GM21619 (cell line): Measurements from ENCODE around the gene KDM4B.

Source experiments
- ATAC-seq: cut with Tn5 transposase; IDR thresholded peaks from one replicate; pipeline ENCODE4 v1.9.1; 2021; ENCODE audit not compliant: unreplicated experiment

KDM4B gene

GRCh38 chr19:5119297-5119998 lies 150.5 kb downstream of the KDM4B start:
- no peak for ATAC-seq

- no peak for ATAC-seq
Observed at GRCh38 chr19:5120321-5120720, 151.4 kb downstream of the KDM4B start.

DNA sequence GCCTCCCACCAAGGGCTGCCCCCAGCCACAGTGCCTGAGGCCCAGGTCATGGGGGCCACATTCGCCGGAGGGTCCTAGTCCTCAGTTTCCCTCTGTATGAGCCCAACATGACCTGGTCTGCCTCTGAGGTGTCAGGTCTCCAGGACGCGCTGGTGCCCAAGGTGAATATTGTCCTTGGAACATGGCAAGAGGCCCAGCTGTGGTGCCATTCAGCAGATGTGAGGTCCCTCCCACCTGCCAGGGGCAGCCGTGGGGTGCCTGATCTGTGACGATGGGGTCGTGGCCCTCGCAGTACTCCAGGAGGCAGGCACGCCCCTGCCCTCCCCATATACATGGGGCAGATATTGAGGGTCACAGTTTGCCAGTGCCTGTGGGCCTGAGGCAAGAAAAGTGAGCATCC lies 151.9 kb downstream of the KDM4B start:
- ATAC-seq = no peak

GRCh38 chr19:5121266-5122120 lies 152.6 kb downstream of the KDM4B start:
- ATAC-seq = no peak

- ATAC-seq = no peak
Observed at GRCh38 chr19:5122121-5122400, 153.1 kb downstream of the KDM4B start.

DNA sequence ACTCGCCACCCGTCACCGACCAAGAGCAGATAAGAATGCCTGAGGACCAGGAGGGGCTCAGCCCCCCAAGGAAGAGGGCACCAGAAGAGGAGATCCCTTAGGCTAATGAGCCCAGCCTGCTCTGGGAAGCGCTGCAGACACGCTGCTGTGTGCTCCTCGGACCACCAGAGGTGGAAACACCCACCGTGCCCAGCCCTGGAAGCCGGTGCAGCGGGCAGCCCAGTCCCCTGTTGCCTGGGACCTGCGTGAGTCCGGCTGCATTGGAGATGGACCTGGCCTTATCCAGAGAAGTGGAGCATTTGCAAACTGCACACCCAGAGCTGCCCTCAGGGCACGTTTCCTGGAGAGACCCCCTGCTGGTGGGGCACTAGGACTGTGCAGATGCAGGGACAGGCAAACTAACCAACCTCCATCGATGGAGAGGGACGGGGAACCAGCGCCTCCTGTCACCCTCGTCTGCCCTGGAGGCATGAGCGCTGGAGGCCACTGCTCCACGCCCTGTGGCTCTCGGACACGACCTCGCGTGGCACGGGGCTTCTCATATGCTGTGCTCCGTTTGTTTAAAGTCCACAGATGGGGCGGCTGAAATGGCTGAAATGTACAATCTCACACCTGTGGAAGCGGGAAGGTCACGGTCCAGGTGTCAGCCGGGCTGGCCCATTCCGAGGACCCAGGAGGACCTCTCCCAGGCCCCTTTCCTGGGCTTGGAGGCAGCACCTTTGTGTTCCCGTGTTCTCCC lies 153.9 kb downstream of the KDM4B start:
- no peak for ATAC-seq

DNA sequence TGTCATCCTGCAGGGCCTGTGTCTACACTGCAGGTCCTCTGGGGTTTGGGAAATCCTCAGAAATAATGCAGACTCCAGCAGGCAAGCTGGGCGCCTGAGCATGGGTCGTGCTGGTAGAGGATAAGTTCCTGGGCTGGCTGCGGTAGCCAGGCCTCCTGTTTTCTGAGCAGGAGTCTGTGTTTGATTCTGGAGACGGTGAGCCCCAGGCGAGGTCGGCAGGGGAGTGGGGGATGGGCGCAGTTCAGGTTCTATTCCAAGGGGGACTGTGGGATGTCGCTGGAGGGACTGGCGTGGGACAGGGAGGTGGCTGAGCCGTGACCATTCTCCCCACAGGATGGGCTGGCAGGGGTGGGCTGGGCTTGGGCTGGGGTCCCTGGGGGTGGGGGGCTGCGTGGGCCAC lies 154.7 kb downstream of the KDM4B start:
- ATAC-seq = no peak

GRCh38 chr19:5124111-5124855 lies 155.4 kb downstream of the KDM4B start:
- ATAC-seq = no peak

DNA sequence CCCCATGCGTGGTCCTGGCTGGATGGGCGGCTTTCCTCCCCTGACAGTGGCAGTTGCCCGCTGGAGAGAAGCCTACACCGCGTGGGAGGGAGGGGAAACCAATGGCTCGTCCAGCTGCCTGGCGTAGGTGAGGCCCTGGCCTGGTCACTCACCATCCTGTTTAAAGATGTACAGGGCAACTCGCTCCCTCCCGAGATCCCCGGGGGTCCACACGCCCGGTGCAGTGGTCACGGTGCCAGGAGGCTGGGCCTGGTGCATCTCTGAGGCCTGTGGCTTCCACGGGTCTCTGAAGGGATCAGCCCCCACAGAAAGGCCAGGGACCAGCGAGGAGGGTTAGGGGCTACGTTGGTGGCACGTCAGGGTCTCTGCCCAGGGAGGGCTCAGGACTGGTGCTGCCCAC lies 156.5 kb downstream of the KDM4B start:
- no peak for ATAC-seq

DNA sequence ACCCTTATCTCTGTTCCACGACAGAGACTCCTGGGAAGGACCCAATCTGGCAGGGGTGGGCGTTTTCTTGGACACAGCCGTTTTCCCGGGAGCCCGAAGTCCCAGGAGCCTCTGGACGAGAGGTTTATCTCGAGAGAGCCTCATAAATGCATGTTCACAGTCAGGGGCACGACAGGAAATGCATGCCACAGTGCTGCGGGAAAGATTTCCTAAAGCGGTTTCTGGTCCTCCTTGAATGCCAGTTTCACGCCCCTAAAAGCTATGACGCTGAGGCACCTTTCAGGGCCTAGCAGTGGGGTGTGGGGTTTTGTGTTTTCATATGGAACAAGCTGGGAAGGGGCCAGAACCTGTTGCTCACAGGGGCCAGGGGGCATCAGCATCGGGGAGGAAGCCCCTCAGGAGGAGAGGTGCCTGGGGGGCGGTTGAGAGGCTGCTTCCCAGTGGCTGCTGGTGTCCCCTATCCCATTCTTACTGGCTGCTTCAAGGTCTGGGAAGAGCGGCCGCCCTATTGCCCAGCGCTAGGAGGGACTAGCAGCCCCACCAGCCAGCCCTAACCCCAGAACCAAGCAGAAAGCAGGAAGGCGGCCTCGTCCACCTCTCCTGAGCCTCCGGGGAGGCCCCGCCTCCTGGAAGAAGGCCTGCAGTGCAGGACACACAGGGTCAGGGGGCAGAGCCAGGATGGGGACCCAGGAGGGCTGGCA lies 157.0 kb downstream of the KDM4B start:
- ATAC-seq = no peak

GRCh38 chr19:5126498-5127223 lies 157.7 kb downstream of the KDM4B start:
- ATAC-seq = no peak

DNA sequence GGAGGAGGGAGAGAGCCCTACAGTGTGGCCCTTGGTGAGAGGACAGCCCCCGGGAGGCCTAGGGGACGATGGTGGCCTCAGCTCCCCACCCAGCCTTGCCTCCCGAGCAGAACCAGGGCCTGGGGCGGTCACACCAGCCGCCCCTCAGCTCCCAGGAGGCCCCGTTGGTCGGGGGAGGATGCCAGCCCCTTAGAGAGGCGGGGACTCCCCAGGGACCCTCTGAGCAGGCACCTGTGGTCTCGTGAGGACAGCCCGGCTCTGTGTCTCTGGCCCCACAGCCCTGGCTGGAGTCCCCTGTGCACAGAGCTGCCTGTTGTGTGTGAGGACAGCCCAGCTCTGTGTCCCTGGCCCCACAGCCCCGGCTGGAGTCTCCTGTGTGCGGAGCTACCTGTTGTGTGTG lies 158.8 kb downstream of the KDM4B start:
- no peak for ATAC-seq

DNA sequence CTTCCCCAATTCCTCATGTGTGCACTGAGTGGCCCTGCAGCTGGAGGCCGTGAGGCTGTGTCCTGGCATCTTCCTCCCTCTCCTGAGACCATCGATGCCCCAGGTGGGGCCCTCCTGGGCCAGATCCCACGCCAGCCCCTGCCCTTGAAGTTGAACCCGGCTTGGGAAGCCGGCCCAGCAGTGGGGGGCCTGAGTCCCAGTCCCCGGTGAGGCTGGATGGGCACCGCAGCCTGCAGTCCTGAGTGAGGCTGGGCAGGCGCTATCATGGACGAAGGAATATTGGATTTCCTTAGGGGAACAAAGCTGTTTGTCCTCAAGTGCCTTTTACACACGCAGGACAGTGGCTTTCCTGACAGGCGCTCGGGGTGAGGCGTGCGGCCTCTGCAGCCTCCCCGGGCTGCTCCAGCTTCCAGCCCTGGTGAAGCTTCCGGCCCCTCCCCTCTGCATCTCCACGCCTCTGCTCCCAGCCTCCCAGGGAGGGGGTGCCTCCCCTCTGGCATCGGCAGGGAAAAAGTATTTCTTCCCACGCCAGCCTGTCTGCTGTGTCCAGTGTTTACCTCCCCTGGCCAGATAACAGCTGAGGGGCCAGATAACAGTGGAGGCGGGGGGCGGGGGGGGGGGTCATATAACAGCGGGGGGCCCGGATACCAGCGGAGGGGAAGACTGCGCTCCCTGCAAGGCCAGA lies 159.5 kb downstream of the KDM4B start:
- ATAC-seq = no peak

DNA sequence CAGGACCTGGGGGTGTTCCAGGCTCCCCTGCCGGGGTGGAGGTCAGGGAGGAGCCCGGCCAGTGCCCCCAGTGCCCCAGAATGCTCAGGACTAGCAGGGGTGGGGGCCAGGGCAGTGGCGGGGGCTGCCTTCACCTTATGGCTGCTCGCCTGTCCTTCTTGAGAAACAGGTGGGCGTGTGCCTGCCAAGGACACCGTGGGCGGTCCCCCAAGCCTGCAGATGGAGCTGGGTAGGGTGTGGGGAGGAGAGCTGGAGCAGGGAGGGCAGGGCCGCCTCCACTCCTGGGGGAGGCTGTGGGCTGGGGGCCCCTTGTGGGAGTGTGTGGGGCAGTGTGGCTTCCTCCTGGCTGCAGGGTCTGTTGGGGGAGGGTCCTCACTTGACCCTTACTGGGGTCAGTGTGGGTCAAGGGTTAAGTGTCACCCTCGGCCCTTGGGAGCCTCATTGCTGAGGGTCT lies 160.1 kb downstream of the KDM4B start:
- no peak for ATAC-seq

GRCh38 chr19:5129691-5130090 lies 160.8 kb downstream of the KDM4B start:
- ATAC-seq = no peak

- ATAC-seq = peak; percentile 34
Observed at GRCh38 chr19:5130371-5131030, 161.6 kb downstream of the KDM4B start.

DNA sequence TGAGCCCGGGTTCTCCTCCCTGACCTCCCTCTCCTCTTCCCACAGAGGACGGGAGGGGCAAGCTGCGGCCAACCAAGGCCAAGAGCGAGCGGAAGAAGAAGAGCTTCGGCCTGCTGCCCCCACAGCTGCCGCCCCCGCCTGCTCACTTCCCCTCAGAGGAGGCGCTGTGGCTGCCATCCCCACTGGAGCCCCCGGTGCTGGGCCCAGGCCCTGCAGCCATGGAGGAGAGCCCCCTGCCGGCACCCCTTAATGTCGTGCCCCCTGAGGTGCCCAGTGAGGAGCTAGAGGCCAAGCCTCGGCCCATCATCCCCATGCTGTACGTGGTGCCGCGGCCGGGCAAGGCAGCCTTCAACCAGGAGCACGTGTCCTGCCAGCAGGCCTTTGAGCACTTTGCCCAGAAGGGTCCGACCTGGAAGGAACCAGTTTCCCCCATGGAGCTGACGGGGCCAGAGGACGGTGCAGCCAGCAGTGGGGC lies 162.2 kb downstream of the KDM4B start:
- peak; percentile 36 for ATAC-seq

- no peak for ATAC-seq
Observed at GRCh38 chr19:5131506-5132205, 162.7 kb downstream of the KDM4B start.
